Activated T-cell treated with anti-CD3 and anti-CD28 coated beads for 4 hours (primary cell): ENCODE results near the gene KCNN1.
"Not testable (repeated sequence)": the region's sequence is repeated elsewhere in the genome, so short reads cannot be mapped to it uniquely, and the experiment has no call there.

Experiments used
- DNase-seq: peaks from one replicate; pipeline ENCODE4 v3.0.0-alpha.2; 2020

KCNN1 gene

DNA sequence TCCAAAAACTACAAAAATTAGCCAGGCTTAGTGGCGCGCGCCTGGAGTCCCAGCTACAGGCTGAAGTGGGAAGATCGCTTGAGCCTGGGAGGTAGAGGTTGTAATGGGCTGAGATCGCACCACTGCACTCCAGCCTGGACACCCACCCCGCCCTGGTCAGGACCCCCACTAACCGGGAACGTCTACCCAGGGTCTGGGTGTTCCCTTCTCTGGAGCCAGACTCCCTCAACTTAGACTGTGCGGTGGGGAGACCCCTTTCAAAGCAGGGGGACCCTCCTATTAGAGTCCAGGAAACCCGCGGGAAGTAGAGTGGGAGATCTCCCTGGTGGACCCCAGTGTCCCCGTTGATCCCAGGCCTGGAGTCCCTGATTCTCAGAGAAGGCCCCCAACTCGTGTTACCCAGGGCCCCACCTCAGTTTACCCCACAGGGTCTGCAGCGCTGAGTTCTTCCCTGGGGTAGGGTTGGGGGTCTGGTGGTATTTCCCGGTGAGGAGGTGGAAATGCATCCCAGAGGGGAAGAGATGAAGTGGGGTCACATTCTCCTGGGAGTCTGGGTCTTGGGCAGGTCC lies 35.0 kb downstream of the KCNN1 start:
- no peak for DNase-seq

DNA sequence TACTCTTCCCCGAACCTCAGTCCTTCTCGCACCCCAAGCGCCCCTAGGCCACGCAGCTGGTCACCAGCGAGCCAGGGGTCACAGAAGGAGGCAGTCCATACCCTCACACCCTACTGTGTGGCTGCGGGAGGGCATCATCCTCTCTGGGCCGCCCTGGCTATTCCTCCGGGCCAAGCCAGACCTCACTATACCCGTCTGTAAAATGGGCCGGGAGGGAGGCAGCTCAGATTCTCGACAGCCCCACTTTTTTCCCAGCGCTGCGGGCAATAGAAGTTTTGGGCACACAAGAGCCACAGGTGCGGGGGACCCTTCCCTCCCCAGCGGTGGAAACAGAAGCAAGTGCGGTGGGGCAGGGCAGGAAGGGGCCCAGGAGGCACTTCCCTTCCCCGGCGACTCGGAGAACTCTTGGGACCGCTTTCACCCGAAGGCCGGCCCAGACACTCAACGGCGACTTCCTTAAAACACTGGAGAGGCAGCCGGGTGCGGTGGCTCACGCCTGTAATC lies 35.5 kb downstream of the KCNN1 start:
- DNase-seq: no peak

DNA sequence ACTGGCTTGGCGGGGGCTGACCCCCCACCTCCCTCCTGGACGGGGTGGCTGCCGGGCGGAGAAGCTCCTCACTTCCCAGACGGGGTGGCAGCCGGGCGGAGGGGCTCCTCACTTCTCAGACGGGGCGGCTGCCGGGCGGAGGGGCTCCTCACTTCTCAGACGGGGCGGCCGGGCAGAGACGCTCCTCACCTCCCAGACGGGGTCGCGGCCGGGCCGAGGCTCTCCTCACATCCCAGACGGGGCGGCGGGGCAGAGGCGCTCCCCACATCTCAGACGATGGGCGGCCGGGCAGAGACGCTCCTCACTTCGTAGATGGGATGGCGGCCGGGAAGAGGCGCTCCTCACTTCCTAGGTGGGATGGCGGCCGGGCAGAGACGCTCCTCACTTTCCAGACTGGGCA lies 38.8 kb downstream of the KCNN1 start:
- DNase-seq: not testable (repeated sequence)

DNA sequence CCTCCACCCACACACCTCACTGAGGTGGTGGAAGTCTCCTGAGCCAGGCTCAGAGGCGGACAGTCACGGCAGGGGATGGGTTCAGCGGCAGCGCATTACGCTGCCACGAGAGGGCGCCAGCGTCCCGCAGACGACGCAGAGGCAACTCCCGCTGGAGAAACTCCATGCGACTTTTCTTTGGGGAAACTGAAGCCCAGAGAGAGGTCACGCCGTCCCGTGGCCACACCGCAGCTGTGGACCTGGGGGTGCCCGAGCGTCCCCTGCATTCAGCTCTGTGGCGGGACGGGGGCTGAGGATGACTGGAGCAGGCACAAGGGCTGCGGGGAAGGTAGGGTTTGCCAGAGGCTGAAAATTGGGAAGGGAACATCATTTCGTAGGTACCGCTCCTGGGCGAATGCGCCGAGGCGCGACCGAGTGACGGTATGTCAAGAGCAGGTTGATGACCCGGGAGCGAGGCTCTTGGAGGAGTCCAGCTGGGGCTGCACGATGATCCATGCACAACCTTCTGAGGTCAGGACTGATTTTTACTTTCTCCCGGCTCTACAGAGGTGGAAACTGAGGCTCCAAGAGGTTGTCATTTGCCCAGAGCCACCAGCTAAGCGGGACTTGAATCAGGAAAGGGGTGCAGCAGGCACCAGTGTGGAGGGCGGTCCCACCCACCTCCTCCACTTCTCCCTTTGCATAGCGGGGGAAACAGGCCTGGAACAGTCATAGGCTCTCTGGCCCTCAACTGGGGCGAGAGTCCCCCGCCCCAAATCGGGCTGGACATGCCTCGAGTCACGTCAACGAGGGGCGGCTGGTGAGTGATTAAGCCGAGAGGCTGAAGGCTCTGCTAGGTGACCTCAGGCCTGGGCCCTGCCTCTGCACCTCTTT lies 40.4 kb downstream of the KCNN1 start:
- peak; percentile 74 for DNase-seq

DNA sequence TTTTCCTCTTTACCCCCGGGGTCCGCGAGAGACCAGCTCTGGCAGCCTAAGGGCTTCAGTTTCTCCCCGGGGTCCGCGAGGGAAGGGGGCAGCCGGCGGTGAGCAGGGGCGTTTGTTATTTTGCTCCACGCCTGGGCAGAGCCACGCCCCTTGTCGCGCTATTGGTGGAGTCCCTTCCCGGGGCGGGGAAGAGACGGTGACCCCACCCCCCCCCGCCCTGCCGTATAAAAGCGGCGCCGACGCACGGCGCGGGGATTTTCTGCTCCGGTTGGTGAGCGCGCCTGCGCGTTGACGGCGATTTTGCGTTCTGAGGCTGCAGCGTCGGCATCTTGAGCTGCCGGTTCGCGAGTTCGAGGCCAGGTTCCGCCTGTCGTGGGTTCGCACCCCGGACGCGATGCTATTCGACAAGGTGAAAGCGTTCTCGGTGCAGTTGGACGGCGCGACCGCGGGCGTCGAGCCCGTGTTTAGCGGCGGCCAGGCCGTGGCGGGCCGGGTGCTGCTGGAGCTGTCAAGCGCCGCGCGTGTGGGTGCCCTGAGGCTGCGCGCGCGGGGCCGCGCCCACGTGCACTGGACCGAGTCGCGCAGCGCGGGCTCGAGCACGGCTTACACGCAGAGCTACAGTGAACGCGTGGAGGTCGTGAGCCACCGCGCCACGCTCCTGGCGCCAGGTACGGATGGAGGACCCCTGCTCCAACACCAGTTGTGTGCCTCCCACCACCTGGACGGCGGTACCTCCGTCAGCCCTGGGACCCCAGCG lies 41.2 kb downstream of the KCNN1 start, which contains the start of gene ARRDC2:
TSS of gene ARRDC2 (plus strand) at position 254 of the 757 bp plus-strand sequence. CDS start at position 395, 141 bp downstream.
- peak; percentile 79 for DNase-seq

DNA sequence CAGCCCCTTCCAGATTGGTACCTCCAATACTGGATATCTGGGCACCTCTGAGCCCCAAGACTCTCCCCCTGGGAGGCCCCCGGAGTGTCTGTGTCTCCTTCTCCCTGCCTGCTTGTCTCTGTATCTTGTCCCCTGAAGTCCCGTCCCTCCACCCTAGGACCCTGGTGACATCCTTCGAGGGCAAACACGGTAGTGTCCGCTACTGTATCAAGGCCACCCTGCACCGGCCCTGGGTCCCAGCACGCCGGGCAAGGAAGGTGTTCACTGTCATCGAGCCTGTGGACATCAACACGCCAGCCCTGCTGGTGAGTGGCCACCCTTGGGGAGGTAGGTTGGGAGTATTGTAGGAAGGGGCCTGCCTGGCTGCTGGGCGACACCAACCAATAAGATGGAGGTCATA lies 41.9 kb downstream of the KCNN1 start:
- DNase-seq: no peak

DNA sequence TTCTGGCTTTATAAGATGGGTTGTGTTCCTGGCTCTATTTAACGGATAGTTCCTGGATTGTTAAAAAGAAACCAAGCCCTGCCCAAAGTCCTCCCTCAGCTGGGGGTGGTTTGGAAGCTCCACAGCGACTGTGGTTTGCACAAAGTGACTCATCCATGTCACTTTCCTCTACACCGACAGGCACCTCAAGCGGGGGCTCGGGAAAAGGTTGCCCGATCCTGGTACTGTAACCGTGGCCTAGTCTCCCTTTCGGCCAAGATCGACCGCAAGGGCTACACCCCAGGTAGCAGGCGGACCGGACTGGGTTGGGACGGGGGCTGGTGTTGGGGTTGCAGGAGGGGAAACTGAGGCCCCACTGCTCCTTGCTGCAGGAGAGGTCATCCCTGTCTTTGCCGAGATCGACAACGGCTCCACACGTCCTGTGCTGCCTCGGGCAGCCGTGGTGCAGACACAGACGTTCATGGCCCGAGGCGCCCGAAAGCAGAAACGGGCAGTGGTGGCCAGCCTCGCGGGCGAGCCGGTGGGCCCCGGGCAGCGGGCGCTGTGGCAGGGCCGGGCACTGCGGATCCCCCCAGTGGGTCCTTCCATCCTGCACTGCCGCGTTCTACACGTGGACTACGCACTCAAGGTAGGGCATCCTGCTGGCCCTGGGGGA lies 42.6 kb downstream of the KCNN1 start:
- no peak for DNase-seq

DNA sequence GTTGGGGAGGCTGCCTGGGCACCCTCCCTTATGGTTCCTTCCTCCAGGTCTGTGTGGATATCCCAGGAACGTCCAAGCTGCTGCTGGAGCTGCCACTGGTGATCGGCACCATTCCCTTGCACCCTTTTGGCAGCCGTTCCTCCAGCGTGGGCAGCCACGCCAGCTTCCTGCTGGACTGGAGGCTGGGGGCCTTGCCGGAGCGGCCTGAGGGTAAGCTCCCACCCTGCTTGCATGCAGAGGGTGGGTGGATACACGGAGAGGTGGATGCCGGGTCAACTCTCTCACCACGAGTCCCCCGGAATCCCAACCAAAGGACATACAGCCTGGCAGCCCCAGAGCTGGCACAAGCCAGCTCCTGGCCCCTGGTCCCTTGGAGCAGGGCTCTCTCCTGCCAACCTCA lies 43.2 kb downstream of the KCNN1 start:
- no peak for DNase-seq

DNA sequence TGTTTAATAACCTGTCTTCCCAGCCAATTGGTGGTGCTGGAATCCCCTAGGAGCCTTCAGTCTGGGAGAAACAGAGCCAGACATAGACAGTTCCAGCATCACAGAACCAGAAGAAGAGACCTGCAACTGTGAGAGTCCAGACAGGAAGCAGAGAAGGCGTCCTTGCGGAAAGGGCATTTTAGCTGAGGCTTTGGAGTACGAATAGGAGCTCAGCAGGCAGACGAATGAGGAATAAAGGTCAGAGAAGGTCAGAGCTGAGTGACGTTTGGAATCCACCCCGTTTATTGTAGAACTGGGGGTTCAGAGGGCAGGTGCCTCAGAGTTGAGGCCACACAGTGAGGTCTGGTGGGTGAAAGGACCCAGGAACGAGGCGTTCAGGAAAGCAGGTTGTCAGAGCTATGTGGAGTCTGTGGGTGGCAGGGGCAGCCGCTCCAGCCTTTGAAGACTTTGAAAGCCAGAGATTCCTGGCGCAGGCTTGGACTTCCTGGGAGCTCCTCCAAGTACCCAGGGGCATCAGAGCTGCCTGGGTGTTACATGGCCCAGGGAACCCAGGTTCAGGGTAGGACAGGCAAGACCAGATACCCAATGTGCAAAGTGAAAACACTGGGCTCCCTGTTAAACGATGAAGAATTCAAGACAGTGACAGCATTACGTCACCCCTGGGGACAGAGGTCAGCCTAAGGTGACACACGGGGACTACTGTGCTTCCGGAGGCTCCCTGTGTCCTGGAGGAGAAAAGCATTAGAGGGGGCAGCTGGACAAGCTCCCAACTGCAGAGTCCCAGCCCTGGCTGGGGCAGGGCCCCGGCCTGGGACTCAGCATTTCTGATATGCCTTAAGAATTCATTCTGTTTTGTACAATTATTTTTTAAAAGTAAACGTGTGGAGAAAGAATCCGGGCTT lies 46.6 kb downstream of the KCNN1 start:
- no peak for DNase-seq

DNA sequence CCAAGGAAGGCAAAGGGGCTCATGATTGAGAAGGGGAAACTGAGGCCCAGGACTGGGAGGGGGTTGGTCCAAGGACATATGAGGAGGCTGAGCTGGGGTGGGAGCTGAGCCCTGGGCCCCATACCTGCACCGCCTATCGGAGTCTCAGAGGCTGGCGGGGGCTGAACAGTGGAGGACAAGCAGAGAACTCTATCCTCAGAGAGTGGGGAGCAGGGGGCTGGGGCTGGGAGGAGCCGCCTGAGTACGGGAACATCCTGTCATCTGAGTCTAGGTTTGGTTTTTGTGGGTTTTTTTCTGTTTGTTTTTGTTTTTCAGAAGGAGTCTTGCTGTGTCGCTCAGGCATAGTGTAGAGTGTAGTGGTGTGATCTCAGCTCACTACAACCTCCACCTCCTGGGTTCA lies 47.3 kb downstream of the KCNN1 start:
- no peak for DNase-seq

DNA sequence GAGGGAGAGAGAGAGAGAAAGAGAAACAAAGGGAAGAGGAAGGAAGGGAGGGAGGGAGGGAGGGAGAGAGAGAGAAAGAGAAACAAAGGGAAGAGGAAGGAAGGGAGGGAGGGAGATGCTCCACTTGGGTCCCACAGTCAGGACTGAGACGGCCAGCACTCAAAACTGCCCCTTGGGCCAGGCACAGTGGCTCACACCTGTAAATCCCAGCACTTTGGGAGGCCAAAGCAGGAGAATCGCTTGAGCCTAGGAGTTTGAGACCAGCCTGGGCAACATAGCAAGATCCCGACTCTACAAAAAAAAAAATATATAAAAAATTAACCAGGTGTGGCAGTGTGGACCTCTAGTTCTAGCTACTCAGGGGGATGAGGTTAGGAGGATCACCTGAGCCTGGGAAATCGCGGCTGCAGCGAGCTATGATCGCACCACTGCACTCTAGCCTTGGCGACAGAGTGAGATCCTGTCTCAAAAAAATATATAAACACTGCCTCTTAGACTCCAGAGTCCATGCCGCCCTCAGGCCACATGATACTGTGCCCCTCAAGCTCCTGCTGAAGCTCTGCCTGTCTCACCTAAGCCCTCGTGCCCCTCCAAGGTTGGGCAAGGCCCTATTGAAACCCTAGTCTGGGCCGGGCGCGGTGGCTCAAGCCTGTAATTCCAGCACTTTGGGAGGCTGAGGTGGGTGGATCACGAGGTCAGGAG lies 49.5 kb downstream of the KCNN1 start:
- DNase-seq: no peak

DNA sequence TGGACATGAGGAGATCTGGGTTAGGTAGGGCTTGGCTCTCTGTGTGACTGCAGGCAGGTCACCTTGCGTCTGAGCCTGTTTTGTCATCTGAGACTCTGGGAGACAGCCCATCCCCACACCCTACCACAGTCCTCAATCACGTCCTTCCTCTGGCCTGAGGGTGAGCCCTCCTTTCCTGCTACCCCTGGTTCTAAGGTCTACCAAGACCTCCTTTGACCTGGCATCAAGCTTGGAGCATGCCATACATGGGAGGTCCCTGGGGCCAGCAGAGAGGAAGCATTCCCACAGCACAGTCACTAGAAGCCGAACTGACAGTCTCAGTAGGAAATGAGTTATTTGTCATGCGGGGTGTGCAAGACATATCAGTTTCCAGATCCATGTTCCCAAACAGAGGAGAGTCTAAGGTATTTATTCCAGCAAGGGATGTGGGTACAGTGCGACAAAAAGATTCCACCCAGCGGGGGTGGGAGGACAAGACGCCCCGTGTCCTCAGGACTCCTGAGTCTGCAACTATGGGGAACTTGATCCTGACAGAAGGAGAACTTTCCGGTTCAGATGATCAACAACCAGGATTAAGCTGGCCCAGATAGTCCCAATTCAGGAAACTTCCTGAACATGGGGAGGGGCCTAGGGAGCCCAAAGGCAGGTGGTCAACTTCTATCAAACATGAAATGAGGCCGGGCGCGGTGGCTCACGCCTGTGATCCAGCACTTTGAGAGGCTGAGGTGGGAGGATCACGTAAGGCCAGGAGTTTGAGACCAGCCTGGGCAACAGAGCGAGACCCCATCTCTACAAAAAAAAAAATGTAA lies 50.6 kb downstream of the KCNN1 start:
- no peak for DNase-seq

DNA sequence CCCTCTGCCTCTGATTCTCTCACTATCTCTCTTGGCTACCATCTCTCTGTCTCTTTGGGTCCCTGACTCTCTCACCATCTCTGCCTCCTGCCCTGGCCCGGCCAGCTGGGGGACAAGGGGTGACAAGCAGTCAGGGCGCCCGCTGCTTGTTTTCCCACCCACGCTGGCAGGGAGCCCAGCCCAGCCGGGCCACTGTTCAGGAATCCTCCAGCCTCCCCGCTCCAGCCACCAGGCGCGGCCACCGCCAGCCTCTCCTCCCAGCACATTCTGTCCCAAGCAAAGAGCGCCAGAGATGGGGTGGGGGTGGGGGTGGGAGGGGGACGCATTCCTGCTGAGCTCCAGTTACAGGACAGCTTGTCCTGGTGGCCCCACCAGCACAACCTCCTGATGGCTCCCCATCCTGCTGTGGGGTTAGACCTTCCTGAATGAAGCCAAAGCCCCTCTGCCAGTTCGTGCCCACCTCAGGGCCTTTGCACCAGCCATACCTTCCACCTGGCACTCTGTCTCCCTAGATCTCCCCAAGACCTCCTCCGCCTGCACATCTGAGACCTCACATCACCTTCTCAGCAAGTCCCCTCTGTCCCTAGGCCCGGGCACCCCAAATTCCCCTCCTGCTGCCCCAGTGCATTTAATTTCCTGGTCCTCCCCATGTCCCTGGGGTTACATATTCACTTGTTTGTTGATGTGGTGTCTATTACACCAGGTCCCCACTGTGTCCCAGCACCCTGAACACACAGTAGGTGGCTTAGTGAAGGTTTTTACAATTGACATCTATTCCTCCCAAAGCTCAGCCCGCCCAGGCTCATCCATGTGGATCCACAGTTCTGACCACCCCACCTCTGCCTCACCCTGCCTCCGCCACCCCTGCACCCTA lies 53.5 kb downstream of the KCNN1 start:
- no peak for DNase-seq

DNA sequence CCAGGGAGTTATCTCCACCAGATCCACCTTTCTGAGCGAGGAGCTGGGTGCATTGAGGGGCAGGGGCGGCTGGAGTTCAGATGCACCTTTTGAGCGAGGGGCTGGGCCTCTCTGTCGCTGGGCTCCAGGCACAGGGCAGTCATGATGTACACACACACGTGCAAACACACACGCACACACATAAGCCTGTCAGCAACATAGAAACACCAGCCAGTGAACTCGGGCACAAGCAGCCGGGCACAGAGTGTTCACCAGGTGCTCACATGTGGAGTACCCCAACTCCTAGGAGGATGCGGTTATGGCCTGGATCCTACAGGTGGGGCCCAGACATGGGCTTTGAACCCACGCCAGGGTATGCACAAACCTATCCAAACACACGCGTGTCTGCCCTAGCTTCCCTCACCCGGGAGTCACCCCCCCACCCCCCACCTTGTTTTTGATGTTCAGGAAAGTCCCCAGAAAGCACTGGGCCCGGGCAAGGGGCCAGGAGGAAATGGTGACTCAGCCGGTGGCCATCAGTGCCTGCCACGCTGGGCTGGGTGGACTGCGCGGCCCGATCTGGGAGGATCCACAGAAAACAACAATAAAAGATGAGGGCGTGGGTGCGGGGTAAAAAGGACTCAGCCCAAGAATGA lies 54.3 kb downstream of the KCNN1 start:
- DNase-seq: no peak

DNA sequence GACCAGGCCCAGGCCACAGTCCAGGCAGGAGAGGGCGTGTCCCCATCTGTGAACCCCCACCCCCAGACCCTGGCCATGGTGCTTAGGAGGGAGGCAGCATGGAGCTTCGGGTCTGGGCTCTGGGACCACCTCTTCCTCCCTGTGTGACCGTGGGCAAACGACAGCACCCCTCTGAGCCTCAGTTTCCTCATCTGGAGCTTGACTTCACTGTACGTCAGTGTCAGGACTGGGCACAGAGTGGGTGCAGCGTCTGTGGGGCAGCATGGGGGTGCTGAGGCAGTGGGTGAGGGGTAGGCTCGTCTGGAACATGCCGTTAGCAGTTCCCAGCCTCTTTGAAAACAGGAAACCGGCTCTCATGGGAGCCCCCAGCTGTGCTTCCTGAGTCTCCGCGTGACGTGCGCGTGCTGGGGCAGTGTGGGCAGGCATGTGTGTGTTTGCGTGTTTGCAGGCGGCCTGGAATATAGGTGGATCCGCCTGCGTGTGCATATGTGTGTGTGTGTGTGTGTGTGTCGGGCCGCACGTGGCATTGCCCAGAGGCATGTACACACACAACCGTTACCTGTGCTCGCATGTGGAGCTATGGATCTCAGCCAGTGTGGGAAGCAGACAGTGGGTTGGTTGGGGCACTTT lies 56.8 kb downstream of the KCNN1 start:
- DNase-seq: no peak

DNA sequence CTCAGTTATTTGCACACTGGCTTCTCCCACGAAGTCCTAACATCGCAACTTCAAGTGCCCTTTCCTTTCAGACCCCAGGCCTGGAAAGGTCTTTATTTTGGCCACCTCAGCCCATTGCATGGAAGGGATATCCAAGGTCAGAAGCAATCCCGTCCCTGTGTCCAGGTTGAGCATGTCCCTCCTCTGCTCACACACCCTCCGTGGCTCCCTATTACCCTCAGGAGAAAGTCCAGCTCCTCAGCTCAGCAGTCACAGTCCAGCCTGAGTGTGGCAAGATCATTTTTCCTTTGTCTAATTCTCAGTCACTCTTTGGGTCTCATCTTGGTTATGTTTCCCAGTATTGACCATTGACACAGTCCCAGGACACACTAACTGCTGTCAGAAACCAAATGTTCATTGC lies 60.2 kb downstream of the KCNN1 start:
- no peak for DNase-seq

DNA sequence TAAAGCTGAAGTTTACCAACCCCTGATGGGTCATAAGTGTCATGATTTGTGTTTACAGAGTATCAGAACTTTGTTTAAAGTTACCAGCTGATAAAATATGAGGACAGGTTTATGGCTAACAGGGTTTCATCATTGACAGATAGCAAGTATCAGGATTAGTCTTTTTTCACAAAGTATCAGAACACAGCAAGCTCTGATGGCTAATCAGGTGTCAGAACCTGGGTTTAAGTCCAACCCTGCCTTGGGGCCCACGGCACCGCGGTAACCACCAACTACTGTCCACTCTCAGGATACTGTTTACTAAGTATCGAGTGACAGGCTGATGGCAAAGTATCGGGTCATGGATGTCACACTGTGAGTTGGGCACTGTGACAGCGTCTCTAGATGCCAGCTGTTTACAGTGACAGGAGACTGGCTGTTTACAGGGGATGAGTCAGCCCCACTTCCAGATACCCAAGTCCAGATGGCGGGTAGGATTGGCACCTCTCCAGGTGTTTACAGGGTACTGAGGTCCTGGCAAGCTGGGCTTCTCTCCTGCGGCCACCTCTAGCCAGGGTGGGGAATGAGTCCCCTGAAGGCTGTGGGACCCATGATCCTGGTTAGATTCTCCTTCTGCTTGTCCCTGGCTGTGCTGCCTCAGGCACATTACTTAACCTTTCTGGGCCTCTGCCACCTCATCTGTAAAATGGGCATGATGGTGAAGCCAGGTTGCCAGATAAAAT lies 62.9 kb downstream of the KCNN1 start:
- no peak for DNase-seq

DNA sequence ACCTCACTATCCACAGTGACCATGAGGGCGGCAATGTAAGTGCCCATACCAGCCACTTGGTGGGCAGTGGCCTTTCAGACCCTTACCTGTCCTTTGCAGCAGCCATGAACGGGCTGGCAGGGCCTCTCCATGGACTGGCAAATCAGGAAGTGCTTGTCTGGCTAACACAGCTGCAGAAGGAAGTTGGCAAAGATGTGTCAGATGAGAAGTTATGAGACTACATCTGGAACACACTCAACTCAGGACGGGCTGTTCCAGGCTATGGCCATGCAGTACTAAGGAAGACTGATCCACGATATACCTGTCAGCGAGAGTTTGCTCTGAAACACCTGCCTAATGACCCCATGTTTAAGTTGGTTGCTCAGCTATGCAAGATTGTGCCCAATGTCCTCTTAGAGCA lies 64.5 kb downstream of the KCNN1 start:
- not testable (repeated sequence) for DNase-seq
